Limb (tissue), 2 donors: Measurements from ENCODE around the gene KRT2.

ENCODE experiments used
- DNase-seq, 2 donors: peaks; one replicate each; pipeline ENCODE4 v3.0.0-alpha.2; 2016; ENCODE audit errors: extremely low spot score in 2 of 2

The KRT2 gene

GRCh38 chr12:52666471-52666870, 14.5 kb upstream of the KRT2 start:
- no peak for DNase-seq

DNA sequence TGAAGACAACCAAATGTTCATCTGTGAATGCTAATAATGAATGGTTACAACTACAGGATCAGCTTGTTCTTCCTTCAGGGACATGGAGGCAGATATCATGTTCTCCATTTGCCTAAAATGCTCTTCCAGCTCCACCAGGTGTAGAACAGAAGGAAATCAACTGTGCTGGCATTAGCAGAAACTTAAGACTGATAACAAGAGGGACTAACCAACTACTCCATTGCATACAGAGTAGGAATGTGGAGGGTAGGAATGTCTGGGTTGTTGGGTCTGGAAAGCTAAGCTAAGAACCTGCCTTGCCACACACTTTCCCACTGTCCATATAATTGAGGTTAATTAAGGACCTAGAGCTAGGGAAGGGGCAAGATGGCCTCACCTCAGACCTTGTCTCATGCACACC, 11.4 kb upstream of the KRT2 start:
- DNase-seq, result no peak

GRCh38 chr12:52662918-52663229, 10.9 kb upstream of the KRT2 start:
- DNase-seq, result no peak

DNA sequence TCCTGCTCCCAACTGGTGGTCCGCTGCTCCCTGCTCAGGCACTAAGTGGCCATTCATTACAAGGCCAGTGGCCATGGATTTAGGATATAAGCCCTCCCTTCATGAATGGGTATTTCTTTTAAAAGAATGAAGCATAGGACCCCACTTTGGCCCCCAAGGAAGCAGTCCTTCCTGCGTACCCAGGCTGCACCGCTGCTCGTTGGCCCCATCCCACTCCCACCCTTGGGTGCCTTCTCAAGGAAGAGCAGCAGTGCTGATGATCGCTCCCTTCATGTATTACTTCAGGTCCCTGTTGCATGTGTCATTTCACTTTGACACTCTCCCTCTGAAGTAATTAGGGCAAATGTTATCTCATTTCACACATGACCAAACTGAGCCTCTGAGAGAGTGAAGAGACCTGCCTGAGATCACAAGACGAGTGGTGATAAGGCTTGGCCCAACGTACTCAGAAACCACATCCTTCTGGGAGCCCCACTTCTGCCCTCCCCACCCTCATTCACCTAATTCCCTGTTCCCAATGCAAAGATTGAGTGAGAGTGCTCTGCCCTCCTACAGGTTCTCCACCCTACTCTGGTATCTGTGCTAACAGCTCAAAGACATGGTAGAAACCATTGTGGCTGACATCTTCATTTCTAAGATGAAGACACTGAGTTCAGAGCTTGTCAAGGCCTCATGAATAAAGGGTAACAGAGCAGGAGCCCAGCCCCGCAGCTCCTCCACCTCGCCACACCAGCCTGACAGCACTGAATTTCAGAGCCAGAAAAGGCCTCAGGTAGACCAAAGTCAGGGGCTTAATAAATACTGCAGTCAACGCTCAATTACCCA, 10.3 kb upstream of the KRT2 start:
- DNase-seq, result no peak

- no peak for DNase-seq
Measured at GRCh38 chr12:52661668-52662067, 9.7 kb upstream of the KRT2 start.

DNA sequence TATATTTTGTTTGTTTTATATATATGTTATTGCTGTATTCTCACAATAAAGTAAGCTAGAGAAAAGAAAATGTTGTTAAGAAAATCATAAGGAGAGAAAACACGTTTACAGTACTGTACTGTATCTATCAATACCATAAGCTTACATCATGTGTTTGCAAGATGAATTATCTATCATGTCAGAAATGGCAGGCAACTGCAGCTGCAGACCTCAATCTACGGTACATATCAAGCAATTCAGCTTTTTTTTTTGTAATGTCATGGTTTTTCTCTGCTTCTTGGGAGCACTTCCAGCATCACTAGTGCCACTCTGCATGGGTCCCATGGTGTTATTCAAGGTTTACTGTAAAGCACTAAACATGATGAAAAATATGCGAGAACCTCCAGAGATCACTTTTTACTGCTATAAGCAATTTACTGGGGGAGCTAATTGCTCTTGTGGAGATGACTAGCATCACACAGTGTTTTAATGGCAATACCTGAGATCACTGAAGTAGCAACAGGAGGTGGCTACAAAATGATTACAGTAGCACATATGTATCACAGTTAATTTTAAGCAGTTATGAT, 9.0 kb upstream of the KRT2 start:
- DNase-seq, result no peak

DNA sequence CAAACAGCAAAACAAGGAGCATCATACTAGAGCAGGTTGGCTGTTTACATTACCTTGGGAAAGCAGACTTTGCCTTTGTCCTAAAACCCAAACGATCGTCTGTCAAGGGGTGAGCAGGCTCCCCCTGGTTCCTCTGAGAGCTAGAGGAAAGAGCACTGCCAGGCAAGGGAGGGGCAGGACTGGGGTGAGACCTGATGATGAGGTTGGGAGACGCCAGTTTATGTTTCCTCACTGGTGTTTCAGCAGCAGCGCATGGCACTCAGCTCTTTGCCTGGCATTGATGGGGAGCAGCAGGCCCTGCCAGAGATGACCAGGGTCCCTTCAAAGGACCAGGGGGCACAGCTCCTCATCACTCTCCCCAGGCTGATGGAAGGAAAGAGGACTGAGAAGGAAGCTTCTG, 7.9 kb upstream of the KRT2 start:
- DNase-seq, result no peak

- no peak for DNase-seq
Measured at GRCh38 chr12:52659395-52659794, 7.4 kb upstream of the KRT2 start.

GRCh38 chr12:52658196-52658595, 6.2 kb upstream of the KRT2 start:
- no peak for DNase-seq

- DNase-seq, result no peak
Measured at GRCh38 chr12:52657250-52657902, 5.4 kb upstream of the KRT2 start.

DNA sequence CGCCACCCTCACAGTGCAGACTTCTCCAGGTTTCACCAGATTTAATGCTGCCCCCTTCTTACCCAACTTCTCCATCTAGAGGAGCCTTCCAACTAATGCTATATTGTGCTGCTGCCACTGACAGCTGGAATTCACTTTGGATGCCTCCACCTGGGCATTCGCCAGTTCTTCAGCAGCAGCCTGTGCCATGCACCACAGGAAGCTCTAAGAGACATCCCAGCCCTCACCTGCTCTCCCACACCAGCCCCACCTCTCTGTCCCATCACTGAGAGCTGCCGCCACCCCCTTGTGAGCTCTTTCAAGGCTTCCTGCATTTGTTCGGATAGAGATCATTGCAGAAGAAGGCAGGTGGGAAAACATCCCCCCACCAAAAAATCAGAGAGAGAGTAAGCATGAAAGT, 4.6 kb upstream of the KRT2 start:
- no peak for DNase-seq

DNA sequence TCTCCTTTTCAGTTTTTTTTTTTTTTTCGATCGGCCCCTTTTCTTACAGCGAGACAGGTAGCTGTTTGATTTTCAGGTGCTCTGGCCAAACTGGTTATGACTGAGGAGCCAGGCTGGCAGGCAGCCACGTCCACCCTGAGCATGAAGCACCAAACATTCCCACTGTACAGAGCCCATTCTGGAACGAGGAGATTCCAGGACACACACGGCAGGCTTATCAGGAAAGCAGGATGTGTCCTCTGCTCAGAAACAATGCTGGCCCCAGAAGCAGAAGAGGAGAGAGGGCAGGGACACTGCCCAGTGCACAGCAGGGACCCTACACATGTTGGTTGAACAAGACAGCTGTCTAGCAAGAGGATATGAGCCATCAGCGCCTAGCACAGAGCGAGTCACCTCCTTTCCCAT, 3.7 kb upstream of the KRT2 start:
- DNase-seq, result no peak

- no peak for DNase-seq
Measured at GRCh38 chr12:52655251-52655650, 3.2 kb upstream of the KRT2 start.

DNA sequence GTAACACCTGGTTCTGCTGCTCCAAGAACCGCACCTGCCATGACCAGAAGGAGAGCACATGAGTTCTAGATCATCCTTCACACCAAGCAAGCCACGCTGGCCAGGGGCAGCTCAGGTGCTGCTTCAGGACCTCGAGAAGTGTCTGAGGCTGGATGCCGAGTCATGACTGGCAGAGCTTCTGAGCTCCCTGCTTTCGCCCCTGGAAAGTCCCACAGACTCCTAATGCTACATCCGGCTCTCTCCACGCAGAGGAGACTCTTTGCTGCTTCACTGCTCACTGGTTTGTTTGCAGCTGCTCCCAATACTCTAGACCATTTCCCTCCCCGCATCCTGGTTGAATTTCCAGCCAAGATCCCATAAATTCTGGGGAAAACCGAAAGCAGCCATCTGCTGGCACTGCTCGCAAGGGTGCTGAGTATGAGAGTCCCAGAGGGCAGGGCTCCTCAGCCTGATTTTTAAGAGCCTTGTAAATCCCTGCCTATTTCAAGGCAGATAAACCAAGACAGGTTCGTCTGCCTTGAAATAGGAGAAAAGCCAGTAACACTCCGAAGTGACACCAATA, 1.4 kb downstream of the KRT2 start:
- DNase-seq, result no peak

DNA sequence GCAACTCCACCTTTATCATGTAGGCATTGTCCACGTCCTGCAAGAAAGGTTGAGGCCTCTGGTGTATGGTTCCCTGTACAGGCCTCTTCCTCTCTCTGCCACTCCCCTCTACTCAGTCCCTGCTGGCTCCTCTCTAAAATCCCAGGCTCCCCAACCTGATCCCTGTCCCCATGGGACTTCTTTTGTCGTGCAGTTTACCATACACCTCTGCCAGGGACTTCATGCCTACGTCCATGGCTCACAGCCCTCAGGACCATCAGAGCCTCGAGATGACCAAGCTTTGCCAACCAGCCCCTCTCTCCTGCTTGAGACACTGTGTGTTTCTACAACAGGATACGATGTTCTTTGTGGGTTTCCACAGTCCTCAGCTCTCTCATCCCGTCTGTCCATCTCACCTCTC, 2.9 kb downstream of the KRT2 start:
- DNase-seq, result no peak

- no peak for DNase-seq
Measured at GRCh38 chr12:52648012-52648550, 3.9 kb downstream of the KRT2 start.

GRCh38 chr12:52647601-52648000, 4.4 kb downstream of the KRT2 start:
- no peak for DNase-seq

DNA sequence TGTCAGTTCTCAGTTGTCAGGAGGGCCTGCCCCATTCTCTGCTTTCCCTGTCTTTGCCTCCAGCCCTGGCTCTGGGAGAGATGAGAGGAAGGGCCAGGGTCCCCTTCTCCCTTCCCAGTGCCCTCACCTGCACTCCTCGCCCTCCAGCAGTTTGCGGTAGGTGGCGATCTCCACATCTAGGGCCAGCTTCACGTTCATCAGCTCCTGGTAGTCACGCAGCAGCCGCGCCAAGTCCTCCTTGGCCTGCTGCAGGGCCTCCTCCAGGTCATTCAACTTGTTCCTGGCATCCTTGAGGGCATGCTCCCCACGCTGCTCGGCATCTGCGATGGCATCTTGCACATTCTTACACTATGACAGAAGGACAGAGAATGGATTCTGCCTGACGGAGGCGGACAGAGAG, 5.4 kb downstream of the KRT2 start:
- DNase-seq, result no peak

- no peak for DNase-seq
Measured at GRCh38 chr12:52645982-52646381, 6.0 kb downstream of the KRT2 start.

DNA sequence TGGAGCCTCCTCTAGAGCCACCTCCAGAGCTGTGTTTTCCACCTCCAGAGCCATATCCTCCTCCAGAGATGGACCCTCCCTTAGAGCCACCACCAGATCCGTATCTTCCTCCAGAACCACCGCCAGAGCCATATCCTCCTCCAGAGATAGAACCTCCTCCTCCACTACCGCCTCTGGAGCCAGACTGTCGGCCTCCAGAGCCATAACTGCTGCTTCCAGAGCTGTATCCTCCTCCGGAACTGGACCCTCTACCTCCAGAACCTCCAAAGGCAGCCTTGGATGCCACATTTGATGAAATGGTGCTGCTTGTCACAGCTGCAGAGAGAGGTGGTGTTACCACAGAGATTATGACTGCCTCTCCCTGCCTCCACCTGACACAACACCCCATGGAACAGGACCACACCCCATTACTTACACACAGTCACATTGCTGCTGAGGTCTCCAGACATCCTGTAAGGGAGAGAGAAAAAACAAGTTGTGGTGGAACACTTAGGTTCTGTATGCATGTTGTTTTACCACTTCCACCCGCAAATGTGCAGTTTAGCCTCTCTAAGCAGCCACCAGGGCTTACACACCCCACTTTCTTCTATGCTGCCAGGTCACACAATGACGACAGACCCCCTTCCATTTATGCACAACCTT, 6.8 kb downstream of the KRT2 start:
- peak in 1 of 2 donors; percentile 11 for DNase-seq

GRCh38 chr12:52644078-52644415, 8.0 kb downstream of the KRT2 start:
- peak in 1 of 2 donors; percentile 18 for DNase-seq
